ENCODE results near the gene LRIT2. TPM values are rescaled to one million over a fixed set of nuclear protein-coding genes. Genes with fewer than 3 reads are reported as not detected.

The LRIT2 gene
- not detected in 2 replicates for total RNA-seq

DNA sequence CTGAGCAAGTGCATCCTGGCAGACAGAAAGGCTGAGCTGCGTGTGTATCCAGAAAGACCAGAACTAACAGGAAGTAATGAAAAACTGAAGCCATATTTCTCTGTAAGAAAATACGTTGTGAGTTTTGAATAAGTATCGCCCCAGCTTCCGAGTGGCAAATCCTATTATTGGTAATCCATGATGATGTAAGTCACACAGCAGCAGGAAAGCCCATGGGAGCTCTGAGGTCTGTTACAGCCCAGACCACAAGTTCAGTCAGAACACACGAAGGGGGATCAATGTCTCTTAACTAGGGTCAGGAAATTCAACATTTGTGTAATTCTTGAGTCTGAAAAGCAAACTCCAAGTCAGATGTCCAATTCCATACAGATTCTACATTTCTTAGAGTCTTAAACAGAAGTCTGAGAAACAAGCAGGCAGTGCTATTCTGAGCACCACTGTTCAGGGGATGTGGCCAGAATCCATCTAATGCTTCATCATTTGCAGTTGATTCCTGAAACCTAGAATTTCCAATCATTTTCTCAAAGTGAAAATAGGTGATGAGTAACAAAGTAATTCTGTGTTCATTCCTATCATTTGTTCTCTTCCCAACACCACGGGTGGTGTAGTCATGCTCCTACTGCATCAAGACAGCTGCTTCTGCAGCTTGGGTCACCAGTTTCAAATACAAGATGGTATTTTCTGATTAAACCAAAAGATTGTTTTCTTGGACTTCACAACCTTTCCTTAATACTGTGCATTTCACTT lies at the start of gene LRIT2:
Gene LRIT2, minus strand, starts transcription at position 118 of the 747 bp plus-strand sequence. Its CDS starts 24 bp downstream, at position 94.

DNA sequence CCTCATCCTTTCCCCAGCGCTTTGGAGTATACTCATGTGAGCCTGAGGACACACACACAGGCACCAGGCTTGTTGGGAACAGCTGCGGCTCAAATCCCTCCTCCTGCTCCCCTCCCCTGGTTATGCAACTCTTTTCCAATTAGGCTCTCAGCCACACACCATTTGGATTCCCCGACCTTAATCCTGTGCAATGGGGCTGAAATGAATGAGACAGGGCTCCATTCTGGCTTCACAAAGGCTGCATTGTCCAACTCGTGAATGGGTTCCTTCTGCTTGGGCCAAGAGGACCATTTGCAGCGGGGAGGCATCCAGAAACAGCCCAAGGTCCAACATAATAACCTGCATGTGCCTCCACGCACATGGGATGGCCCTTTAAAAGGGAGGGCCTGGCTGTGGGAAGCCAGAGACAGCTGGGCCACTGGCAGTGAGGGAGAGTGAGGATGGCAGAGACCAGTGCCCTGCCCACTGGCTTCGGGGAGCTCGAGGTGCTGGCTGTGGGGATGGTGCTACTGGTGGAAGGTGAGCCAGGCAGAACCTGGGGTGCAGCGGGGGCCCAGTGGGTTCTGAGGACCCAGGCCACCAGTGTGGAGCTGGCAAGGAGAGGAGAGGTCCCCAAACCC lies 19.4 kb upstream of the LRIT2 start, which contains the start of gene RGR:
Gene RGR, plus strand, starts transcription at position 403 of the 620 bp plus-strand sequence. Its CDS starts 38 bp downstream, at position 441.

GRCh38 chr10:84241185-84241790 lies 15.9 kb upstream of the LRIT2 start, which contains the start of gene LRIT1:
LRIT1 (minus strand) TSS chr10:84241546; CDS start chr10:84241439, 107 bp downstream.

GRCh38 chr10:84194424-84195043 lies 30.8 kb downstream of the LRIT2 start, which contains the start of gene CDHR1:
CDHR1 (plus strand) TSS chr10:84194537; CDS start chr10:84194761, 224 bp downstream.

DNA sequence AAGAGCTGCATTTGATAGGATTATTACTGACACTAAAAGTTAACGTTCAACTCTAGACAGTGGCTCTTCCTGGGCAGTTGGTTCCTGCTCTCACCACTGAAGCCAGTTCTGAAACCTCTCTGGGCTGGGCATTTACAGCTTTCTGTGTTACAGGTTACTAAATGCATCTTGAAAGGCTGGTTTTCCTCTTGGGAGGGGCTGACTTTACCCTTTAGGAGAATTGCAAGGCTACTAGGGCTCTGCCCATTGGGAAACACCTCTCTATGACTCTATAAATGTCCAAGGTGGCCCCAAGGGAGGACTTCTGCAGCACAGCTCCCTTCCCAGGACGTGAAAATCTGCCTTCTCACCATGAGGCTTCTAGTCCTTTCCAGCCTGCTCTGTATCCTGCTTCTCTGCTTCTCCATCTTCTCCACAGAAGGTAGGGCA lies 51.8 kb downstream of the LRIT2 start, which contains the start of gene GPR15LG:
Gene GPR15LG, plus strand, starts transcription at position 301 of the 429 bp plus-strand sequence. Its CDS starts 51 bp downstream, at position 352.

Other genes starting within 250 kb of the LRIT2 start
- gene GHITM, start 86.0 kb downstream of the LRIT2 start, total RNA-seq = 140 and 165 TPM in 2 replicates
- gene GPR15LG, start 51.7 kb downstream of the LRIT2 start, total RNA-seq = not detected in 2 replicates
- gene CDHR1, start 31.0 kb downstream of the LRIT2 start, total RNA-seq = under 0.01 and 0.13 TPM in 2 replicates
- gene LRIT1, start 16.0 kb upstream of the LRIT2 start, total RNA-seq = not detected in 2 replicates
- gene RGR, start 19.5 kb upstream of the LRIT2 start, total RNA-seq = not detected in 2 replicates
- 11.2 and 45.4 TPM in 2 replicates for gene CCSER2, start 103.0 kb upstream of the LRIT2 start, total RNA-seq

Measured in bladder microvascular endothelial cell (primary cell).